Activated gamma-delta T cell (primary cell): ENCODE data around the gene CNN2.
A peak's percentile ranks its signal among the peaks of the same experiment; 100 is the strongest.

Source experiments
- DNase-seq: peaks from one replicate; lab custom pipeline; 2025; lab: John Stamatoyannopoulos, UW

Gene CNN2

GRCh38 chr19:1065606-1066109, 39.2 kb downstream of the CNN2 start:
- no peak for DNase-seq

DNA sequence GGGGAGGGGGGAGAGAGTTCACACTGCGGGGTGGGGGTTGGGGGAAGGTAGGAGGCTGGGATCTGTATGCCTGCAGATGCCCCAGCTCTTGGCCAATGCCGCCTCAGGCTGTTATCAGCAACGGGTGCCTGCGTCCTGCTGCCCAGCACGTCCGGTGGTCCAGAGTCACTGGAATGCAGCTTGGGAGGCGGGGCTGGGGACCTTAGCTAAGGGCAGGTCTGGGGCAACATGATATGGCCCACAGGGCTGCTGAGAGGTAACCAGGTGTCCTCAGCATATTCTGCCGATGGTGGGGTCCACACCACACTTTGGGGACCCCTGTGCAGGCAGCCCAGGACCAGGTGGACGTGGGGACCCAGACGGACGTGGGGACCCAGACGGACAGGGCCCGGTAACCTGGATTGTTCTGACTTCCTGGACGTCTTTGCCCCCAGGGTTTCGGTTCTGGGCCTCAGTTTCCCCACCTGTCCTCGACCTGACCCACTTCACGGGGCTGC, 39.9 kb downstream of the CNN2 start:
- no peak for DNase-seq

DNA sequence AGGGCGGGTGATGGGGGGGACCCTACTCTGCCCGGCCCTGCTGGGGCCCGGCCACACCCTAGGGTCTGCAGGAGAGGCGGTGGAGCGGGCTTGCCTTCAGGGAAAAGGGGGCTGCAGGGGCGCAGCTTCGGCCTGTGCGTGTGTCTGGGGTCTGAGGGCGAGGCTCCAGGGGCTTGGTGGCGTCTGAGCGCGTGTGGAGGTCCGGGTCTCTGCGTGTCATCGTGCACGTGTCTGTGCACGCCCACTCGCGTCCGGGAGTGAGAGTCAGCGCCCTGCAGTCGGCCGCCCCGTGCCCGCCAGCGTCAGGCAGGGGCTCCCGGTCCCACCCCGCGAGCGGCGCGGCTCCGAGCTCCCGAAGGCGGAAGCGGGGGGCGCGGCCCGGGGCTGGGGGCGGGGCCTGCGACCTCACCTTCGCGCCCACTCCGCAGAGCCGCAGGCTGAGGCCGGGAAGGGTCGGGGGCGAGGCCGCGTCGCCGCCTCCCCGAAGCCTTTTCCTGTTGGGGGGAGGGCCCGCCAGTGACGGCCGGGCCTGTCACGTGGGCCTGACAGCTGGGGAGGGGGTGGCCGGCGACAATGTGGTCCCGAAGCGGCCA, 40.4 kb downstream of the CNN2 start, which contains the start of gene ARHGAP45:
ARHGAP45 (plus strand) TSS at position 420 of the 593 bp plus-strand sequence. CDS start 239 bp downstream, outside the sequence.
- peak; percentile 88 for DNase-seq

DNA sequence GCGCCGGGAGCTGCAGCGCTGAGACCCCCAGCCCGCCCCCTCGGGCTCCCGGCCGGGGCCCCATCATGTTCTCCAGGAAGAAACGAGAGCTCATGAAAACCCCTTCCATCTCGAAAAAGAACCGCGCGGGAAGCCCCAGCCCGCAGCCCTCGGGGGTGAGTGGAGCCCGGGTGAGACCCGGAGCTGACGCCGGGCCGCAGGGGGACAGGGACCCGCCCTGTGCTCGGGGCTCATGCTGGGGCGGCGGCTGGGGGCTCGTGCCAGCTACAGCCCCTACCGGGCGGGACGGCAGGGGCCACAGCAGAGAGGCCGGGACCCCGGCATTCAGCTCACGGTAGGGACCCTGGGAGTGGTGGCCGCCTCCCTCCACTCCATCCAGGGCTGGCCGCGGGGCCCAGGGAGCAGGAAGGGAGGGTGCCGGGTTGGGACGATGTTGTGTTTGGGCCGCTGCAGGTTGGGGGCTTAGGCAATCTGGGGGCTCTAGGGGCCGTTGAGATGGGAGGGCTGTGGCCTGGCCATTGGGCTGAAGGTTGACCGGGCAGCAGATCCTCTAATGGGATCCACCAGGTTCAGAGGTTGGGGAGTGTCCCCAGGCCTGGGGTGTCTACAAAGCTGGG, 41.0 kb downstream of the CNN2 start:
- peak; percentile 88 for DNase-seq

DNA sequence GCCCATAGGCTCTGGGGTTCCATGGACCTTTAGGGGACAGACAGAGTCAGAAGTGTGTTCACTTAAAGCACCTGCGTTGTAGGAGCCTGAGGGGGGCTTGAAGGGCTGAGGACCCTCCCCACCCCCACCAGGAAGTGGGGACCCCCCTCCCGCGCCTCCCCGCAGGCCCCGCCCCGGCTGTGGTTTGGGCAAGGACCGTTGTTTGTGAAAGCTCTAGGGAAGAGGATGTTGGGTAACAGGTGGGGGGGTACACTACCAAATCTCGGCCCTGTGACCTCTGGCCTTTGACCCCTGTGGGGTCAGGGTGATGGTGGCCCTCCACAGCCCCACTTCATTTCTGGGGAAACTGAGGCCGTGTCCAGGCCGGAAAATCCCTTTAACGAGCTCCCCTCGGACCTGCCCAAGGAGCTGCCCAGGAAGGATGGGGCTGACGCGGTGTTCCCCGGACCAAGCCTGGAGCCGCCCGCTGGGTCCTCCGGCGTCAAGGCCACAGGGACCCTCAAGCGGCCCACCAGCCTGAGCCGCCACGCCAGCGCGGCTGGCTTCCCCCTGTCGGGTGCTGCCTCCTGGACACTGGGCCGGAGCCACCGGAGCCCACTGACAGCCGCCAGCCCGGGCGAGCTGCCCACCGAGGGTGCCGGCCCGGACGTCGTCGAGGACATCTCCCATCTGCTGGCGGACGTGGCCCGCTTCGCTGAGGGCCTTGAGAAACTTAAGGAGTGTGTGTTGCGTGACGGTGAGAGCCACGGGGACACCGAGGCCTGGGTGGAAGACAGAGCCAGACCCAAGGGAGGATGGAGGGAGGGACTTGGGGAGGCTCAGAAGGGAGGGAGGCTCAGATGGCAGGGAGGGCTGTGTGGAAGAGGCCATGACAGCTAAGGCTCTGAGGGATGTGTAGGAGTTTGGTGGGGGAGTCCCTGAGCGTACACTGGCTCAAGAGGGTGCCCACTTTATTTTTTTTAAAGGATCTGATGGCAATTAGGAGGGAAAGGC, 41.9 kb downstream of the CNN2 start:
- DNase-seq, result peak; percentile 48

DNA sequence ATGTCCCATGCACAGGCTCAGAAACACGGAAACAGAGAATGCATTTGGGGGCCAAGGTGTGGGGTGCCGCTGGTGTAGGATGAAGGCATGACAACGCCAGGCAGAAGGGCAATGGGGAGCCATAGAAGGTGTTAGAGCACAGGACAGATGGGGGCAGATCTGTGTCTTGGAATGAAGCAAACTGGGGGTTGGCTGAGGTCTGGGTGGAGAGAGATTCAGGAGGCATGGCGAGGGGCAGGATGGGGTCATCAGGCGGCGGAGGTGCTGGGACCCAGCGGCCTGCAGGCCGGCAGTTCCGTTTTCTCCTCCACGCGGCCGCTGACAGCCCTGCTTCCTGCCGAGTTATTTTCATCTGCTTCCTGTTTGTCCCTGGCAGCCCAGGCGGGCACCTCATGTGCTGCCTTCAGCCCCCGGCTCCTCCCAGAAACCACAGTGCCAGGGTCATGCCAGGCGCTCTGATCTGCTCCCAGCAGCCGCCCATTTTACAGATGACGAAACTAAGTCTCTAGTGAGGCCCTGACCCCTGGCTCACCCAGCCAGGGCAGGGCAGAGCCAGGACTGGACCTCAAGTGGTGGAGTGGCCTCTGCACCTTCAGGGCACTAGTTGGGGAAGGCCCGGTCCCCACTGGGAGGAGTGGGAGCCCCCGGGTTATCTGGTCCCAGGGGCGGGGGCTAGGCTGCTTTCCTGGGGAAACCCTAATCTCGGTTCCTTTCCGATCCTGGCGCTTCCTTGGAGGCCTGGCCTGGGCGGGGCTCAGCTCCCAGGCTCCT, 42.8 kb downstream of the CNN2 start:
- DNase-seq, result no peak

DNA sequence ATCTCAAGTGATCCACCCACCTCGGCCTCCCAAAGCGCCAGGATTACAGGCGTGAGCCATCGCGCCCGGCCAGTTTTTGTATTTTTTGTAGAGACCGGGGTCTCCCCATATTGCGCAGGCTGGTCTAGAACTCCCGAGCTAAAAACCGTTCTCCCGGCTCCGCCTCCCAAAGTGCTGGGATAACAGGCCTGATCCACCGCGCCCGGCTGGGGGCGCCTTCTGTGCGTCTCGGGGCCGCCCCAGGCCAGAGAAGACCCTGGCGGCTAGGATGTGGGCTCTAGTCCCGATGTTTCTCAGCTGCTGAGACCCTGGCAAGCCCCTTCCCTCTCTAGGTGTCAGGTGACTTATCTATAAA, 44.1 kb downstream of the CNN2 start:
- no peak for DNase-seq

GRCh38 chr19:1070931-1071791, 44.8 kb downstream of the CNN2 start:
- no peak for DNase-seq

GRCh38 chr19:1072371-1073015, 46.1 kb downstream of the CNN2 start:
- DNase-seq, result no peak

DNA sequence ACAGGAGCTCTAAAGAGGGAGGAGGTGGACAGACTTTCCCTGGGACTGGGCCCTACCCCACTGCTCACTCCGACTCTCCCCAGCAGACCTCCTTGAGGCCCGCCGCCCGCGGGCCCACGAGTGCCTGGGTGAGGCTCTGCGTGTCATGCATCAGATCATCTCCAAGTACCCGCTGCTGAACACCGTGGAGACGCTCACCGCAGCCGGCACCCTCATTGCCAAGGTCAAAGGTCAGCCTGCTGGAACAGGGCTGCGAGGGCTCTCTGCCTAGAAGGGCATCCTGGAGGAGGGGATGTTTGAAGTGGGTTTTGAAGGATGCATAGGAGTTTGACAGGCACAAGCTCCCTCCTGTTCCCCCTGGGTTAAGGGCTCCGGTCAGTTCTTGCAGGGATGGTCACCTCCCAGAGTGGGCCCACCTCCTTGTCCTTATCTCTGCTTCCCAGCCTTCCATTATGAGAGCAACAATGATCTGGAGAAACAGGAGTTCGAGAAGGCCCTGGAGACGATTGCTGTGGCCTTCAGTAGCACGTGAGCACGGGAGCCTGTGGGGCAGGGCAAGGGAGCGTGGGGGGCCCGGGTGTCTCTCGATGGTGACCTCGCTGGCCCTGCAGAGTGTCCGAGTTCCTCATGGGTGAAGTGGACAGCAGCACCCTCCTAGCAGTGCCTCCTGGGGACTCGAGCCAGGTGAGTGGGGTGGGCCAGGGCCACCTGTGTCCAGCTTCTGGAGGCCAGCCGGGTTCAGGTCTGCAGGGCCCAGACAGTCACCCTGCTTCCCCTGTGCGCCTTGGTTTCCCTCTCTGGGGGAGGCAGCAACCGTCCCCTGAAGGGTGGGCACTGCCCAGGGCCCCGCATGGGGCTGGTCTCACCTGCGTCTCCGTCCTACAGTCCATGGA, 46.9 kb downstream of the CNN2 start:
- DNase-seq, result no peak

- no peak for DNase-seq
These were observed 47.6 kb downstream of the CNN2 start for GRCh38 chr19:1073956-1074517.

DNA sequence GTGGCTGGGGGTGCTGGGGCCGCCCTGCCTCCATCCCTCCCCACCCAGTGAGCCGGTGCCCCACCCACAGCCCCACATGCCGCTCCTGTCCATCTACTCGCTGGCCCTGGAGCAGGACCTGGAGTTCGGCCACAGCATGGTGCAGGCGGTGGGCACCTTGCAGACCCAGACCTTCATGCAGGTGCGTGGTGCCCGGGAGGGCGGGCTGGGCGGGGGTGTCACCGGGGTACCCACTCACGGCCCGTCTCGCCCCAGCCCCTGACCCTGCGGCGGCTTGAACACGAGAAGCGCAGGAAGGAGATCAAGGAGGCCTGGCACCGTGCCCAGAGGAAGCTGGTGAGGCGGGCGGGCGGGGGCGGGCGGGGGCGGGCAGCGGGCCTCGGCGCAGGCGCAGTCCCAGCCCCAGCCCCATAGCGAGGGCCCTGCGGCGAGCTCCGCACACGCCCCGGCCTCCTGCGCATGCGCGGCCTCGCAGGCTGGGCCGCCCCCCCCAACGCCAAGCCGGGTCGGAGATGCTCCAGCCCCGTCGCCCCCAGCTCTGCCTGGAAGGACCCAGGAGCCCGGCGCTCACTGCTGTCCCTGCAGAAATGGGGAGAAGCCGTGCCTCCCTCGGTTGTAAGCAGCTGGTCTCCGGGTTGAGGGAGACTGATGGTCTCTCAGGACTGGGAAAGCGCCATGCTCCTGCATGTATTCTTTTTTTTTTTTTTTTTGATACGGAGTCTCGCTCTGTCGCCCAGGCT, 48.3 kb downstream of the CNN2 start:
- DNase-seq, result peak; percentile 78

- DNase-seq, result no peak
These were observed 49.6 kb downstream of the CNN2 start for GRCh38 chr19:1076046-1076386.

GRCh38 chr19:1076951-1077350, 50.5 kb downstream of the CNN2 start:
- peak; percentile 83 for DNase-seq

- no peak for DNase-seq
These were observed 53.2 kb downstream of the CNN2 start for GRCh38 chr19:1079566-1080111.

GRCh38 chr19:1080360-1081161, 54.2 kb downstream of the CNN2 start:
- no peak for DNase-seq
